ENCODE results near the gene AKT3.
"Not testable (repeated sequence)": the region's sequence is repeated elsewhere in the genome, so short reads cannot be mapped to it uniquely, and the experiment has no call there.

Gene AKT3

GRCh38 chr1:243596431-243597062 lies 253.5 kb downstream of the AKT3 start:
- H3K4me3 Mint-ChIP-seq = no peak overlapping the region
- peak; percentile 37 for ATAC-seq (ENCODE audit: low read depth)
- peaks cover 20% of the 10 kb centered on the region for H3K4me1 Mint-ChIP-seq
- peak overlapping the region; percentile 9 for H3K27ac Mint-ChIP-seq
- no peaks in the 10 kb centered on the region for H3K9me3 Mint-ChIP-seq
- H3K27me3 Mint-ChIP-seq = no peaks in the 10 kb centered on the region
- peaks cover 10% of the 10 kb centered on the region for H3K36me3 Mint-ChIP-seq
- no peak for DNase-seq (ENCODE audit: low spot score in 2 of 2)

DNA sequence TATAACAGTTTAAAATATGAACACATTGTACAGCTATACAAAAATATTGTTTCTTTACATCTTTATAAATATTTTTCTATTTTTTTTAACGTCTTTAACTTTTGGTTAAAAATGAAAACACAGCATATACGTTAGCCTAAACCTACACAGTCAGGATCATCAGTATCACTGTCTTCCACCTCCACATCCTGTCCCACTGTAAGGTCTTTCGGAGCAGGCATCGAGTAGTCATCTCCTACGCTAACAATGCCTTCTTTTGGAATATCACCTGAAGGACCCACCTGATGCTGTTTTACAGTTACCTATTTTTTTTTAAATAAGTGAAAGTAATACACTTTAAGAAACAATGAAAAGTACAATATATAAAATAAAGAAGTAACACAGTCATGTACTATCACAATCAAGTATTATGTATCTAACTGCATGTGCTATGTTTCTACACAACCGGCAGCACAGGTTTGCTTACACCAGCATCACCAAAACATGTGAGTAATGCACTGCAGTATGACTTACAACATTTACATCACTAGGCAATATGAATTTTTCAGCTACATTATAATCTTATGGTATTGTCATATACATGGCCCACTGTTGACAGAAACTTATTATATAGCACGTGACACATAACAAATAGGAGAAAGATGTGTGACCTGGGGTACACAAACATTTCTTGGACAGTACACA lies 254.4 kb downstream of the AKT3 start:
- peaks cover 20% of the 10 kb centered on the region for H3K4me1 Mint-ChIP-seq
- no peaks in the 10 kb centered on the region for H3K27me3 Mint-ChIP-seq
- no peak overlapping the region for H3K4me3 Mint-ChIP-seq
- DNase-seq (ENCODE audit: low spot score in 2 of 2) (no peak), ATAC-seq (ENCODE audit: low read depth) (no peak)
- peak overlapping the region; percentile 50 for H3K27ac Mint-ChIP-seq
- peaks cover 2% of the 10 kb centered on the region for H3K9me3 Mint-ChIP-seq
- H3K36me3 Mint-ChIP-seq = peaks cover 12% of the 10 kb centered on the region

- Mint-ChIP-seq H3K4me1 (peaks cover 21% of the 10 kb centered on the region), H3K4me3 (no peak overlapping the region), H3K27me3 (no peaks in the 10 kb centered on the region), H3K9me3 (peaks cover 5% of the 10 kb centered on the region), H3K36me3 (peaks cover 19% of the 10 kb centered on the region), H3K27ac (no peak overlapping the region)
- ATAC-seq (ENCODE audit: low read depth) = no peak
- no peak for DNase-seq (ENCODE audit: low spot score in 2 of 2)
Observed at GRCh38 chr1:243594455-243594854, 255.6 kb downstream of the AKT3 start.

- not testable (repeated sequence) for DNase-seq (ENCODE audit: low spot score in 2 of 2); H3K27me3 Mint-ChIP-seq; H3K27ac Mint-ChIP-seq; H3K9me3 Mint-ChIP-seq
- Mint-ChIP-seq H3K4me3 (peak overlapping the region; percentile 39), H3K36me3 (peaks cover 45% of the 10 kb centered on the region), H3K4me1 (peaks cover 15% of the 10 kb centered on the region)
- ATAC-seq (ENCODE audit: low read depth) = peak; percentile 84
Observed at GRCh38 chr1:243589286-243589685, 260.8 kb downstream of the AKT3 start.

DNA sequence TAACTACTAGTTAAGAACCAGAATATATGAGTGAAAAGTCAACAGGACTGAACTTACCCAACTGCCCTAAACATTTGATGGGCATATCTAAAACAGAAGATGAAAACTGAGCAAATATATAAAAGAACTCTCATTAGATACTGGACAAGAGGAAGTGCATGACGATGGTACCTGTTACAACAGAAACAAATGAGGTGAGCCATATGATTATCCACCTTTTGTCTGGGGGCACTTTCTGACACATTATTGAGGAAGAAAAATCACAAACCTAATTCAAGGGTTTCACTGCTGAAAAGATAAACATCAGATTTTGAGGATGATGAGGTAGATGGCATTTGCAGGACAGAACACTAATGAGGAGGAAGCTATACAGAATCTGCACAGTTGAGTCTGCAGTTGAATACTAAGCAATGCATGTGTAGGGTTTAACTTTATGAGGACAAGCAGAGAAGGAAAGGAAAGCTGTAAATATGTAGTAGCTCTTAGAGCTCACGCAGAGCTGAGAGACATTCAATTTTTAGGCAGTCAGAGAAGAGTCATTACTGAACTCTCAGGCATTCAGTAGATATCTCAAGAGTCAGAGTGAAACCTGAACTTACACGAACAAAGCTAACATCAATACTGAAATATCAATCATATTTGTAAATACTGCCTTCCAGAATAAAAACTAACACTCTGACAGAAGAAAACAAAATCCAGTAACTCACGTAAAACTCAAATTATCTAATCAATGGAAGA lies 262.1 kb downstream of the AKT3 start:
- Mint-ChIP-seq H3K36me3 (peaks cover 55% of the 10 kb centered on the region), H3K27ac (peak overlapping the region; percentile 3), H3K4me1 (peaks cover 15% of the 10 kb centered on the region), H3K27me3 (no peaks in the 10 kb centered on the region), H3K9me3 (peaks cover 16% of the 10 kb centered on the region), H3K4me3 (peak overlapping the region; percentile 12)
- no peak for DNase-seq (ENCODE audit: low spot score in 2 of 2)
- no peak for ATAC-seq (ENCODE audit: low read depth)

- H3K9me3 Mint-ChIP-seq = peaks cover 16% of the 10 kb centered on the region
- H3K27me3 Mint-ChIP-seq = no peaks in the 10 kb centered on the region
- no peak for DNase-seq (ENCODE audit: low spot score in 2 of 2)
- no peak for ATAC-seq (ENCODE audit: low read depth)
- H3K27ac Mint-ChIP-seq = no peak overlapping the region
- H3K4me1 Mint-ChIP-seq = peaks cover 15% of the 10 kb centered on the region
- no peak overlapping the region for H3K4me3 Mint-ChIP-seq
- peaks cover 56% of the 10 kb centered on the region for H3K36me3 Mint-ChIP-seq
Observed at GRCh38 chr1:243587285-243587684, 262.8 kb downstream of the AKT3 start.

DNA sequence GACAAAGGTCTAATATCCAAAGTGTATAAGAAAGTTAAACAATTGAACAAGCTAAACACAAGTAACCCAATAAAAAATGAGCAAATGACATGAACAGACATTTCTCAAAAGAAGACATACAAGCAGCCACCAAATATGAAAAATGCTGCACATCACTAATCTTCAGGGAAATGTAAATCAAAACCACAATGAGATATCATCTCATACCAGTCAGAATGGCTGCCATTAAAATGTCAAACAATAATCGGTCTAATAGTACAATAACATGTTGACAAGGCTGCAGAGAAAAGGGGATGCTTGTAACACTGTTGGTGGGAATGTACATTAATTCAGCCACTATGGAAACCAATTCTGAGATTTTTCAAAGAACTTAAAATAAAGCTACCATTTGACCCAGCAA lies 264.1 kb downstream of the AKT3 start:
- Mint-ChIP-seq H3K4me3 (no peak overlapping the region), H3K36me3 (peaks cover 65% of the 10 kb centered on the region), H3K27ac (no peak overlapping the region), H3K4me1 (peaks cover 15% of the 10 kb centered on the region), H3K9me3 (peaks cover 18% of the 10 kb centered on the region), H3K27me3 (no peaks in the 10 kb centered on the region)
- ATAC-seq (ENCODE audit: low read depth) = no peak
- DNase-seq (ENCODE audit: low spot score in 2 of 2) = no peak

- no peak for DNase-seq (ENCODE audit: low spot score in 2 of 2)
- Mint-ChIP-seq H3K4me1 (peaks cover 3% of the 10 kb centered on the region), H3K36me3 (peaks cover 61% of the 10 kb centered on the region), H3K4me3 (no peak overlapping the region), H3K27ac (no peak overlapping the region), H3K9me3 (peaks cover 16% of the 10 kb centered on the region), H3K27me3 (no peaks in the 10 kb centered on the region)
- ATAC-seq (ENCODE audit: low read depth) = no peak
Observed at GRCh38 chr1:243582326-243582725, 267.7 kb downstream of the AKT3 start.

DNA sequence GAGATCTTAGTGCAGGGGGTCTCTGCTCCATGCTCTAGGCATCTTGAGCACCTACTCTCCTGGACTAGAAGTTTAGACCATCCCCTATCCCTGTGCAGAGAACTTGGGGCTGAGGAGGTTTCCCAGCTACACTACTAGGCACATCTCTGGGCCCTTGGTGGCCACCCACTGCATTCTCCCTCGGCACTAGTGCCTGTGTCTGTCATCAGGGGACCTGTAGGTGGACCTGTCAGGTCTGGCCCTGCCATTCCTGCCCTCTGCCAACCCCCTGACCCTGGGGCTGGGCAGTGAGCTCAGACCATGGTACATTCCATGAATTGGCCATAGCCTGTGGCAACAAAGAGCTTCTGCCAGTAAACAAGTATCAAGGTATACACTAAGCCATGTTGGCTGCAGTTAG lies 269.1 kb downstream of the AKT3 start:
- peaks cover 6% of the 10 kb centered on the region for H3K4me1 Mint-ChIP-seq
- H3K27ac Mint-ChIP-seq = no peak overlapping the region
- H3K36me3 Mint-ChIP-seq = peaks cover 61% of the 10 kb centered on the region

GRCh38 chr1:243580072-243580471 lies 270.0 kb downstream of the AKT3 start:
- DNase-seq (ENCODE audit: low spot score in 2 of 2) = no peak
- no peak overlapping the region for H3K27ac Mint-ChIP-seq
- H3K4me3 Mint-ChIP-seq = no peak overlapping the region
- no peak for ATAC-seq (ENCODE audit: low read depth)
- peaks cover 14% of the 10 kb centered on the region for H3K9me3 Mint-ChIP-seq
- peaks cover 58% of the 10 kb centered on the region for H3K36me3 Mint-ChIP-seq
- H3K27me3 Mint-ChIP-seq = no peaks in the 10 kb centered on the region
- H3K4me1 Mint-ChIP-seq = peaks cover 6% of the 10 kb centered on the region

More for the DNA sequence above, 269.1 kb downstream of the AKT3 start:
- no peaks in the 10 kb centered on the region for H3K27me3 Mint-ChIP-seq
- DNase-seq (ENCODE audit: low spot score in 2 of 2) = no peak
- H3K9me3 Mint-ChIP-seq = peaks cover 16% of the 10 kb centered on the region
- no peak overlapping the region for H3K4me3 Mint-ChIP-seq
- no peak for ATAC-seq (ENCODE audit: low read depth)

- H3K4me1 Mint-ChIP-seq = peaks cover 6% of the 10 kb centered on the region
- H3K4me3 Mint-ChIP-seq = no peak overlapping the region
- peaks cover 31% of the 10 kb centered on the region for H3K36me3 Mint-ChIP-seq
- DNase-seq (ENCODE audit: low spot score in 2 of 2) (no peak), ATAC-seq (ENCODE audit: low read depth) (no peak)
- H3K27me3 Mint-ChIP-seq = no peaks in the 10 kb centered on the region
- no peak overlapping the region for H3K27ac Mint-ChIP-seq
- peaks cover 3% of the 10 kb centered on the region for H3K9me3 Mint-ChIP-seq
Observed at GRCh38 chr1:243575070-243575469, 275.0 kb downstream of the AKT3 start.

- ATAC-seq (ENCODE audit: low read depth) = no peak
- no peak overlapping the region for H3K4me3 Mint-ChIP-seq
- H3K4me1 Mint-ChIP-seq = peaks cover 3% of the 10 kb centered on the region
- H3K36me3 Mint-ChIP-seq = peaks cover 19% of the 10 kb centered on the region
- H3K27ac Mint-ChIP-seq = no peak overlapping the region
- H3K9me3 Mint-ChIP-seq = no peaks in the 10 kb centered on the region
- H3K27me3 Mint-ChIP-seq = no peaks in the 10 kb centered on the region
- DNase-seq (ENCODE audit: low spot score in 2 of 2) = no peak
Observed at GRCh38 chr1:243572940-243573339, 277.1 kb downstream of the AKT3 start.

GRCh38 chr1:243568793-243569192 lies 281.2 kb downstream of the AKT3 start:
- no peak for DNase-seq (ENCODE audit: low spot score in 2 of 2)
- Mint-ChIP-seq H3K36me3 (peaks cover 22% of the 10 kb centered on the region), H3K4me1 (peaks cover 3% of the 10 kb centered on the region), H3K4me3 (no peak overlapping the region), H3K27me3 (no peaks in the 10 kb centered on the region), H3K9me3 (no peaks in the 10 kb centered on the region), H3K27ac (no peak overlapping the region)
- no peak for ATAC-seq (ENCODE audit: low read depth)

DNA sequence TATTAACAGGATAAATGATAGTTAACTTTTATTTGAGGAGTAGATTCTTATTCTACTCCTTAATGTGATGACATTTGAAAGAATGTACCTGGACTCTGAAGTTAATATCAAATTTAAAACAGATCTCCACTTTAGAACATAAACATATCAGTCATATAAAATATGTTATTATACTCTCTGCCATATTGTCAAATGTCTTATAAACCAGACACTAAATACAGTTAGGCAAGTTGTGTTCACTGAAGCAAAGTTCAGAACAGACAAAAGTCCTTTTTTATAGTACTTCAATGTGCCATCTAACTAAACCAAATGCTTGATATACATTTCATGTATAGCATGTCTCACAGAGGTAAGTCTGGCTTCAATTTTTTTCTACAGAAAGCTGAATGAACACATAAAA lies 285.2 kb downstream of the AKT3 start:
- H3K27me3 Mint-ChIP-seq = no peaks in the 10 kb centered on the region

More for the DNA sequence above, 285.2 kb downstream of the AKT3 start:
- Mint-ChIP-seq H3K36me3 (peaks cover 36% of the 10 kb centered on the region), H3K4me3 (no peak overlapping the region), H3K9me3 (peaks cover 5% of the 10 kb centered on the region), H3K27ac (no peak overlapping the region), H3K4me1 (peaks cover 3% of the 10 kb centered on the region)
- no peak for DNase-seq (ENCODE audit: low spot score in 2 of 2)
- no peak for ATAC-seq (ENCODE audit: low read depth)

All from memory B cell (primary cell).